COLO829 (cell line): ENCODE measurements around the gene MLC1.

Experiments used
- DNase-seq: peaks from one replicate; pipeline ENCODE4 v3.0.0; 2012; ENCODE audit warnings: low spot score

MLC1 gene

DNA sequence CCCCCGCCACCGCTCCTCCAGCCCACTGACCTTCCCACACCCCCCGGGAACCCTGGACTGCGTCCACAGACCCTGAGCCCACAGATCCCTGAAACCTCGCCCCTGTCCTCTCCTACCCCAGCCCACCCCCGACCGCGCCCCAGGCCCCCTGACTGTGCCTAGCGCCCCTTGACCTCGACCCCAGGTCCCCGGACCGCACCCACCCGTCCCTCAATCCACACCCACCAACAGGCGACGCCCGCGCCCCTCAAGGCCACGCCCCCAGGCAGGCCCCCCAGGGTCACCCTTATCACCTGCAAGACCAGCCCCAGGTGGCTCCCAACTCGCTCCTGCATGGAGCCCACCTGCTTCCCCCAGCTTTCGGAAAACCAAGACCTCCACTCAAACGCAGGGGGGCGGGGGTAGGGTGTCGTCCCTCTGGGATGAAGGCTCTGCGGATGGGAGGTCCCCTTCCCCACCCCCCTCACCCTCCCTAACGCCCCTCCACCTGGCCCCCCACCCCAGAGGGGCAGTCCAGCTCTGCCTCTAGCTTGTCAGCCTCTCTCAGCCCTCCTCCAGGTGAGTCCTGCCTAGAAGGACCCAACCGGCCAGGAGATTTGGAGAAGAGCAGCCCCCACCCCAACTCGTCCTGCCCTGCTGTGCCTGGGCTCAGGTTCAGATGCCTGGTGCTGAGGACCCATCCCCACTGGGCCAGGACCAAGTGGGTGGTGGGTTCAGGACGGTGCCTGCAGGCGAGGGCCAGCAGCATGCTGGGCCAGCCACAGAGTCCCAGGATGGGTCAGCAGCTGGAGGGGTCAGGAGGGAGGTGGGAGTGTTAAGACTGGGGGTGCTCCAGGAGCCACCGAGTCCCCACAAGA is 69.5 kb downstream of the MLC1 start:
- DNase-seq, result no peak

DNA sequence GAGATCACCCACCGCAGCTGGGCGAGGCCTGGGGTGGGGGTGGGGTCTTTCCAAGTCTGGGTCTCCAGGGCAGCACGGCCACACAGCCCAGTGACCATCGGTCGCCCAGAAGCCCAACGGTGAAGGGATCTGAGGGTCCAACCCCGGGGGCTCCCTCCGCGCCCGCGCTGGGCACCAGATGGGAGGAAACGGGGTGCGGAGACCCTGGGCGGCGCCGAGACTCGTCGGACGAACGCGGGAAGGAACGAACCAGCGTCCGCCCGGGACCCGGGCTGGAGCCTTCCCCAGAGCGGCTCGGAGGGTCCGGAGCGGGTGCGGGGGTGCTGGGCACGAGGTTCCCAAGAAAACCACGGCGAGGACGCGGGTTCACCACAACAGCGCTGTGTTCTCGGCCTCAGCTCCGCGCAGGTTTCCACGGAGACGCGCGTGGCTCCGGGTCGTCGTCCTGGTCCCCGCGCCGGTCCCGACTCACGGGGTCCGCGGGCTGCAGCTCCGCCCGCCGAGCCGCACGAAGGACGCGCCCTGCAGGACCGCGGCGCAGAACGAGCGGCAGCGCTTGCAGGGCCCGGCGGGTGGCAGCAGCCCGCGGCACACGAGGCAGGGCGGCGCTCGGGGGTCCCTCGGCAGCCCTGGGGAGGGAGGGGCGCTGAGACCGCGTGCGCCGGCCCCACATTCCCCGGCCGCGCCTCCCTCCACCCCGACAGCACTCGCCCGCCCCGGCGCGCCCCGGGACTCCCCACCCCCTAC is 70.4 kb downstream of the MLC1 start:
- no peak for DNase-seq

DNA sequence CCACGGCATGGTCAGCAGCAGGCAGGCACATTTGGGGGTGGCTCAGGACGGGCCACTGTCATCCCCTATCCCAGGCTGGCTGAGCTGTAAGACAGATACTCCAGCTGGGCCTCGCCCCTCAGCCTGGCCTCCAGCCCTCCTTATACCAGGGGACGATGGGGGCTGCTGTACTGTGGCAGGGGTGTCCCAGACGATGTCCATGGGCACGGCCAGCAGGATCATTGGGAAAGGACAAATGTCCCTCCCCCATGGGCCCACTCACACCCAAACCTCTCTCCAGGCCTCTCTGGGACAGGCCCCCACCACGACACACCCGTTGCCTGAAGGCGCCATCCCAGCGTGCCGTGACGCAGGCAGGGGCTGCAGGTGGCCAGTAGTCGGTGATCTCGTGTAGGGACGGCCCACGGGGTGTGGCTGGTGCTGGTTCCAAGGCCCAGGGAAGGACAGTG is 71.1 kb downstream of the MLC1 start:
- no peak for DNase-seq

DNA sequence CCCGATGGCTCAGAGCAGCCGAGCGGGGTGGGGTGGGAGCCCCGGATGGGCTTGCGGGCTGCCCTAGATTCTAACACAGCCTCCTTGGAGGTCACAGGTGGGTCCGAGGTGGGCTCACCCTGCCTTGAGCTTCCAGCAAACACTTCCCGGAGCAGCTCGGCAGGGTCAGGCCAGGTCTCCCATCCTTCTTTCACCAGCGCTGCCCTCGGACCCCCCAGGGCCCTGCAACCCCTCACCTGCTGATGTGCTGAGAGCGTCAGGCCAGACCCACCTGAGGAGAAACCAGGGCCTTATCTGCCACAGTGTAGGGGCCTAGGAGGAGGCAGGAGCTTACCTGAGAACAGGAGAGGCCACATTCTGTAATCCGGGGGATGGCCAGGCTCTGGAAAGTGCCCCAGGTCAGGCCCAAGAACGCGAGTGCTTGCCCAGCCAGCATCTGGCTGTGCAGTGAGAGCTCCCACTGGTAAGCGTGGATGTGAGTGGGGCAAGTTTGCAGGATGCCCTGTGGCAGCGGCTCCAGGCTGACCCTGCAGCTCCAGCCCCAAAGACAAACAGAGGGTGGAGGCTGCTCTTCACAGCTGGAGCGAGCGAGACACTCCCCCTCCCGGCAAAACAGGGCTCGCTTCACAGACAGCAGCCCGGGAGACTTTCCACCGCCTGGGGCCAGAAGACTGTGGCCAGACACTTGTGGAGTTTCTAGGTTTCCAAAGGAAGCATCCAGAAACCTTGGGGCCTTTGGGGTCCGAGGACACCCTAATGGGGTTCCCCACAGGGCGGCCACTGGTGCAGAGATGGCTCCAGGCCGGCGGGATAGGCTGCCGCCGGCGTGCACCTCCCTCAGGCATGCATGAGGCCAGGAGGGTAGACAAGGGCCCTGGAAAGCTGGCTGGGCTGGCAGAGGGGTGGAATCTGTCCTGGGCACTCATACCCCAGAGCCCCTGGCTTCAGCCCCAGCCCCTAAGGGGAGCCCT is 72.7 kb downstream of the MLC1 start, which contains the start of gene IL17REL:
Gene IL17REL, minus strand, starts transcription at position 555 of the 971 bp plus-strand sequence. Its CDS starts 119 bp downstream, at position 436.
- no peak for DNase-seq

DNA sequence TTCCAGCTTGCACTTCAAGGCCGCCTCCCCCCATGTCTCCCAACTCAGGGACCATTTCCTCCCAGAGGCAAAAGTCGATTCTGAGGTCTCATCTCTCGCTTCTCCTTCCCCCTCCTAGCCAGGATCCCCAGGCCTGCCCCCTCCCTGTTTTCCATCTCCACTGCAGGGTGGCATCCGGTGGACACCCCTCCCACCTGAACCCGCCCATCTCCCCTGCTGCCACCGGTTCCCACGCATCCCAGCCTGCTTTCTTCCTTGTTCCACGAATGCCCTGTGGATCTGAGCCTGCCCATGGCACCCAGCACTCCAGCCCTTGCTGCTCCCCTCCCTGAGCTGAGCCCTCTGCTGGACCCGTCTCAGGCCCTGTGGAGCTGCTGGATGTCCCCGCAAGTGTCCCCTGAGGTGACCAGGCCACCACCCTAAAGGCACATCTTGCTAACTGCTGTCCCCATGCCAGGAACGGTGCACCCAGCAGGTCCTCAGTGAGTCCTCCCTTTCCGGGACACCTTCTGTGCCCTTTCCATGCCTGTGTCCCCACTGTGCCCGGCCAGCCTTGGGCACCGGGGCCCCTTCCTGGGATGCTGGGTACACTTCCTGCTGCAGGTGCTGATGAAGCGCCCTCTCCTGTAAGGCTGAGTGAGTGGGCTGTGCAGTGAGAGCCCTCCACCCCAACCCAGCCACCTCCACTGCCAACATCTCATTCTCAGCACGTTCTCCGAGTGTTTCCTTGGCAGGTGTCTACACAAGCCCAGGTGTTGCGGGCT is 73.6 kb downstream of the MLC1 start:
- DNase-seq, result no peak

DNA sequence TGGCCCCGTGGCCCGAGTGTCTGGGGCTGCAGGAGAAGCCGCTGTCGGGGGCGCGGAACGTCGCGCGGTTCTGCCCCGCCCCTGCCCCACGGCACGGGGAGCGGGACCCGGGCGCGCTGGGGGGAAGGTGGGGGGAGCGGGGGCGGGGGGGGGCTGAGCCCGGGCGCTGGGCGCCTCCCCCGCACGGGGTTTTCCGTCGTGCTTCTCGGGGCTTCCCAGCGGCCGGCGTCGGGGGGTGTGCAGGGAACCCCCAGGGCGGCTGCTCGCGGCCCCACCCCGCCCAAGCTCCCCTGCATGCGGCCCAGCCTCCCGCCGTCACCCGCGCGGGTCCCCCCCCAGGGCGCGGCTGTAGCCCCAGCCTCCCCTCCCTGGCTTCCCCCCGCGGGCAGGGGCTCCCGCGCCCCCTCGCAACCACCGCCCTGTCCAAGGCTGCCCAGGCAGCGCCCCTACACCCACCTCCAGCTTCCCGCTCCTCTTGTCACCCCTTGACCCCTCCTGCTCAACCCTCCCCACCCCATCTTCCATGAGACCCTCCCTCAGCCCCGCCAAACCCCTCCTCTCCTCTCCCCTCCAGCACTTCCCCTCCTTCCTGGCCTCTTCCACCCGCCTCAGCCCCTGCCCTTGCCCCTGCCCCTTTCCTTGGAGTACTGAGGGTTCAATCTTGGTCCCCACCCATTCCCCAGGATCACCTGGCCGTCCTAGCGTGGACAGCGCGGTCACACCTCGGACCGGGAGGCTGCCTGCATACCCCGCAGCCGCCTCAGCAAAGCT is 74.4 kb downstream of the MLC1 start:
- no peak for DNase-seq

DNA sequence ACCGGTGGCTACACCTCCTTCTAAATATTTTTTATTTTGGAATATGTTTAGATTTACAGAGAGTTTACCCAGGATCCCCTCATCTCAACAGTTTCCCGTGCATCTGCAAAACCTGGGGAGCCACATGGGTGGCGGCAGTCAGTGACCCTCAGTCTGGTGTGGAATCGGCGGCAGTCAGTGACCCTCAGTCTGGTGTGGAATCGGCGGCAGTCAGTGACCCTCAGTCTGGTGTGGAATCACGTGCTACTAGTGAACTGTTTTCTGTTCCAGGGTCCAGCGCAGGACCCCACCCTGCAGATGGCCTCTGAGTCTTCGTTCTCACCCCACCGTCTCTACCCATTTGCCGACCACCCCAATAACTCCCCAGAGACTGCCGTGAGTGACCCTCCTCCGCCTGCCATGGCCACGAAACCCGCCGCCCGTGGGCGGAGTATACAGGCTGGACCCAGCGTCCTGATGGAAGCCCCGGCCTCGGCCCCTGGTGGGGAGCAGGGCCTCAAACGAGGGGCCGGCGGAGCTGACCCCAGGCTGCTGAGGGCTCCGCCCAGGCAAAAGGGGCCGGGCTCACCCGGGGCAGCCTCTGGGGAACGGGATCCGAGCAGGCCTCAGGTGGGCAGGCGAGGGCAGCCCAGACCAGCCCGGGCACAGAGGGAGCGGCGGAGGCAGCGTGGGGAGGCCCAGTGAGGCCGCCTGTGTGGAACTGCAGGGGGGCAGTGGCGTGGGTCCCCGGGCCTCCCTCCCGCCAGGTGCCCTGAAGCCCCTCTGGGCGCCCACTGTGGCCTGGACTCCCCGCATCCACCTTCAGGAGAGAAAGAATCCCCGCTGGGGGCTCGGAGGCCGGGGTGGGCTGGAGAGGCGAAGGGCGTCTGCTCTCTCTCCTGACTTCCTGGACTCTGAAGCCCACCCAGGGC is 75.2 kb downstream of the MLC1 start:
- DNase-seq, result no peak
